HepG2 (cell line): ENCODE results near the gene GRAMD1B. TPM values are rescaled to one million over a fixed set of nuclear protein-coding genes. Genes with fewer than 3 reads are reported as not detected.

Experiments
- ATAC-seq: fragments of 200-7000 bp; cut with Tn5 transposase; 3 replicates; pipeline ENCODE4 v1.9.1; 2020; ENCODE audit warnings: mild to moderate bottlenecking, moderate library complexity
- BruUV-seq: library from RNA; stranded (reverse); fragments of 400-500 nt; replicated peaks from 2 replicates; lab custom pipeline; 2021; lab: Mats Ljungman, UMichigan
- CTCF ChIA-PET: fragments of 300-600 bp; formaldehyde crosslinking; extraction: SDS; loops from one replicate; lab custom pipeline; 2021; ENCODE audit warnings: low total read pairs, inconsistent platforms, low intra/inter-chr PET ratio; lab: Yijun Ruan, JAX
- POLR2A ChIA-PET: fragments of 350-600 bp; sonication (Branson Sonifier 250); formaldehyde crosslinking; loops from one replicate; lab custom pipeline; 2020; ENCODE audit warnings: antibody characterized with exemption, inconsistent platforms; lab: Yijun Ruan, JAX
- DNase-seq: peaks from one replicate; pipeline ENCODE4 v3.0.0-alpha.2; 2015; ENCODE audit warnings: low spot score
- FAIRE-seq: peaks from 3 replicates; lab custom pipeline; 2011; peaks lifted over from hg19 to GRCh38; lab: Jason Lieb, UNC
- H2AFZ ChIP-seq: one replicate; pipeline ENCODE4 v1.6.1; 2011; ENCODE audit warnings: low read length, inconsistent platforms
- H3K27ac ChIP-seq: fragments of 300-600 bp; 3 replicates; pipeline ENCODE4 v1.8.0; 2011; ENCODE audit warnings: mixed run types, mild to moderate bottlenecking, mixed read lengths, low read length, inconsistent platforms; ENCODE audit not compliant: insufficient read depth; ENCODE audit errors: extremely low read length
- H3K27me3 ChIP-seq, 2 experiments: fragments of 200-600 bp in 1 of 2; 2 replicates in 1 of 2; 3 replicates in 1 of 2; pipeline versions ENCODE4 v1.6.0 to v1.8.0; 2011; ENCODE audit warnings: low read length in 2 of 2, mild to moderate bottlenecking in 2 of 2, moderate library complexity in 2 of 2, inconsistent platforms in 1 of 2; ENCODE audit not compliant: insufficient read depth in 2 of 2, control insufficient read depth in 1 of 2
- H3K36me3 ChIP-seq, 2 experiments: fragments of 200-600 bp in 1 of 2; replicated peaks in 1 of 2; 2 replicates in 1 of 2; 3 replicates in 1 of 2; pipeline versions ENCODE4 v1.5.1 to v1.8.0; 2011; ENCODE audit warnings: low read length in 2 of 2, inconsistent platforms in 1 of 2; ENCODE audit not compliant: insufficient read depth in 2 of 2, control insufficient read depth in 1 of 2
- H3K4me1 ChIP-seq: 2 replicates; pipeline ENCODE4 v1.5.1; 2012; ENCODE audit warnings: low read length, inconsistent platforms; ENCODE audit not compliant: insufficient read depth
- H3K4me2 ChIP-seq: 2 replicates; pipeline ENCODE4 v1.6.0; 2011; ENCODE audit warnings: low read depth, low read length, inconsistent platforms
- H3K4me3 ChIP-seq, 3 experiments: fragments of 200-600 bp in 1 of 3; sonication (generic), shearing (Covaris generic) in 1 of 3; replicated peaks in 1 of 3; 2 replicates each; pipeline ENCODE4 v1.5.1; 2011 to 2016; ENCODE audit warnings: low read length in 3 of 3, inconsistent platforms in 2 of 3, low read depth in 2 of 3, mild to moderate bottlenecking in 2 of 3, control low read depth in 1 of 3, mixed read lengths in 1 of 3; ENCODE audit not compliant: insufficient read depth in 1 of 3
- H3K79me2 ChIP-seq: one replicate; pipeline ENCODE4 v1.6.1; 2011; ENCODE audit warnings: low read length, inconsistent platforms; ENCODE audit not compliant: insufficient read depth
- H3K9ac ChIP-seq: 2 replicates; pipeline ENCODE4 v1.6.0; 2011; ENCODE audit warnings: mild to moderate bottlenecking, low read depth, low read length, inconsistent platforms; ENCODE audit not compliant: insufficient read depth
- H3K9me3 ChIP-seq: 2 replicates; pipeline ENCODE4 v1.5.1; 2012; ENCODE audit warnings: mild to moderate bottlenecking, low read length
- H4K20me1 ChIP-seq: 2 replicates; pipeline ENCODE4 v1.6.0; 2011; ENCODE audit warnings: inconsistent platforms, mild to moderate bottlenecking, low read length, moderate library complexity; ENCODE audit not compliant: insufficient read depth
- HNF4G ChIP-seq, 2 experiments: sonication (generic) in 1 of 2; formaldehyde crosslinking in 1 of 2; IDR thresholded peaks; 2 replicates each; pipeline versions ENCODE4 v1.4.0 to v1.6.1; 2011 to 2020; ENCODE audit warnings: borderline replicate concordance in 2 of 2, low read depth in 2 of 2, mild to moderate bottlenecking in 2 of 2, low read length in 1 of 2, missing genetic modification reagents in 1 of 2, moderate library complexity in 1 of 2
- IKZF4 ChIP-seq: sonication (generic); formaldehyde crosslinking; IDR thresholded peaks from 2 replicates; pipeline ENCODE4 v1.5.1; 2020; ENCODE audit warnings: borderline replicate concordance, mild to moderate bottlenecking, low read depth, missing genetic modification reagents; ENCODE audit errors: not compliant biosample characterization
- JUNB ChIP-seq: sonication (generic); formaldehyde crosslinking; IDR thresholded peaks from 2 replicates; pipeline ENCODE4 v1.8.0; 2022; ENCODE audit warnings: missing genetic modification reagents, mild to moderate bottlenecking, borderline replicate concordance
- MXI1 ChIP-seq: IDR thresholded peaks from 3 replicates; pipeline ENCODE4 v1.6.1; 2012; ENCODE audit warnings: low read depth, low read length, inconsistent platforms, borderline replicate concordance
- RCOR2 ChIP-seq: IDR thresholded peaks from 2 replicates; pipeline ENCODE4 v1.6.1; 2016; ENCODE audit warnings: missing biosample characterization, missing genetic modification reagents
- ZNF234 ChIP-seq: sonication (generic); formaldehyde crosslinking; conservative IDR thresholded peaks from 2 replicates; pipeline ENCODE4 v1.5.1; 2020; ENCODE audit warnings: mild to moderate bottlenecking, missing genetic modification reagents
- ZSCAN12 ChIP-seq: sonication (generic); formaldehyde crosslinking; IDR thresholded peaks from 2 replicates; pipeline ENCODE4 v1.9.0; 2021; ENCODE audit warnings: mild to moderate bottlenecking, missing genetic modification reagents
- WGBS: methylation state at CpG from one replicate; pipeline ENCODE4 v1.1.6; 2017; ENCODE audit warnings: low lambda C conversion rate; 5-methylcytosine and 5-hydroxymethylcytosine counted together
- in situ Hi-C: cut with HindIII; loops from 2 replicates; pipeline ENCODE4 v1.10.0; 2017; ENCODE audit warnings: low pct_unique_long_range_greater_than_20kb; ENCODE audit not compliant: extremely low pct_ligation_motif_present
- intact Hi-C: fragments of 100-400 bp; cut with micrococcal nuclease; formaldehyde crosslinking; loops from one replicate; pipeline ENCODE4 v1.10.0; 2022; ENCODE audit not compliant: unreplicated experiment
- polyA plus RNA-seq, 8 experiments: library from polyadenylated mRNA; depleted of rRNA in 3 of 8; stranded (reverse) in 7 of 8; unstranded in 1 of 8; fragments of >200 nt; fragmentation: Illumina TruSeq in 4 of 8; extraction: Trizol in 4 of 8; gene quantifications; 2 replicates each; pipeline versions ENCODE4 v1.2.1 to v1.2.3, GENCODE V29; 2011 to 2016; ENCODE audit warnings: low read depth in 4 of 8, missing spikeins in 1 of 8, mixed read lengths in 1 of 8; ENCODE audit not compliant: insufficient read depth in 1 of 8
- total RNA-seq, 5 experiments: library from RNA; depleted of rRNA; stranded (reverse); fragments of >200 nt; fragmentation: Illumina TruSeq; extraction: Trizol; gene quantifications; 2 replicates each; pipeline ENCODE4 v1.2.3, GENCODE V29; 2016; ENCODE audit warnings: low read depth in 1 of 5
- TF ChIP-seq, protein P1 (sequence below): sonication (generic); formaldehyde crosslinking; IDR thresholded peaks from 2 replicates; pipeline ENCODE4 v1.4.0; 2020; ENCODE audit warnings: missing genetic modification reagents, borderline replicate concordance
- TF ChIP-seq, protein P2 (sequence below): sonication (generic); formaldehyde crosslinking; IDR thresholded peaks from 2 replicates; pipeline ENCODE4 v1.5.1; 2020; ENCODE audit warnings: missing genetic modification reagents, mild to moderate bottlenecking, borderline replicate concordance
- TF ChIP-seq, protein P3 (sequence below): sonication (generic); formaldehyde crosslinking; IDR thresholded peaks from 2 replicates; pipeline ENCODE4 v1.5.0; 2020; ENCODE audit warnings: mild to moderate bottlenecking, missing genetic modification reagents
- TF ChIP-seq, protein P4 (sequence below): sonication (generic); formaldehyde crosslinking; conservative IDR thresholded peaks from 2 replicates; pipeline ENCODE4 v1.8.0; 2022; ENCODE audit warnings: low read depth, missing genetic modification reagents

GRAMD1B gene
- total and polyA plus RNA-seq, 2 of the 13 experiments (the other 11 are each of a cell fraction or from before 2014, with no cell fraction given) = 0.12 TPM; not detected in 1

DNA sequence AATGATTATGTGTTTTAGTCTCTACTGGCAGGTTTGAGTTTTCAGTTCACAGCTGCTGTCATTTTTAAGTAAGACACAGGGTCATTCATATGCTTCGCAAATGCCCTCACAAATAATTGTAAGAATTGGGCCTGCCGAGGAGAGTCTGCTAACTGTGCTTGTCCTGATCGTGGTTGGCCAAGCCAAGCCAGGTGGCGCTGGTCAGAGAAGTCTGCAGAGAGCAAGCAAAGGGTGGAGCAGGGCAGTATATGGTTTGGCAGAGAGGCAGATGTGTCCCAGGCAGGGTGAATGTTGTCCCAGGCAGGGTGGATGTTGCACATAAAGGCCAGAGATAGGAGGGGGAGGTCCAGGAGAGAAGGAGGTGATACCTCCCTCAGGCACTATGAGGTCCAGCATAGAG is 171.7 kb downstream of the GRAMD1B start (continued):
- TF ChIP-seq, protein P1, sequence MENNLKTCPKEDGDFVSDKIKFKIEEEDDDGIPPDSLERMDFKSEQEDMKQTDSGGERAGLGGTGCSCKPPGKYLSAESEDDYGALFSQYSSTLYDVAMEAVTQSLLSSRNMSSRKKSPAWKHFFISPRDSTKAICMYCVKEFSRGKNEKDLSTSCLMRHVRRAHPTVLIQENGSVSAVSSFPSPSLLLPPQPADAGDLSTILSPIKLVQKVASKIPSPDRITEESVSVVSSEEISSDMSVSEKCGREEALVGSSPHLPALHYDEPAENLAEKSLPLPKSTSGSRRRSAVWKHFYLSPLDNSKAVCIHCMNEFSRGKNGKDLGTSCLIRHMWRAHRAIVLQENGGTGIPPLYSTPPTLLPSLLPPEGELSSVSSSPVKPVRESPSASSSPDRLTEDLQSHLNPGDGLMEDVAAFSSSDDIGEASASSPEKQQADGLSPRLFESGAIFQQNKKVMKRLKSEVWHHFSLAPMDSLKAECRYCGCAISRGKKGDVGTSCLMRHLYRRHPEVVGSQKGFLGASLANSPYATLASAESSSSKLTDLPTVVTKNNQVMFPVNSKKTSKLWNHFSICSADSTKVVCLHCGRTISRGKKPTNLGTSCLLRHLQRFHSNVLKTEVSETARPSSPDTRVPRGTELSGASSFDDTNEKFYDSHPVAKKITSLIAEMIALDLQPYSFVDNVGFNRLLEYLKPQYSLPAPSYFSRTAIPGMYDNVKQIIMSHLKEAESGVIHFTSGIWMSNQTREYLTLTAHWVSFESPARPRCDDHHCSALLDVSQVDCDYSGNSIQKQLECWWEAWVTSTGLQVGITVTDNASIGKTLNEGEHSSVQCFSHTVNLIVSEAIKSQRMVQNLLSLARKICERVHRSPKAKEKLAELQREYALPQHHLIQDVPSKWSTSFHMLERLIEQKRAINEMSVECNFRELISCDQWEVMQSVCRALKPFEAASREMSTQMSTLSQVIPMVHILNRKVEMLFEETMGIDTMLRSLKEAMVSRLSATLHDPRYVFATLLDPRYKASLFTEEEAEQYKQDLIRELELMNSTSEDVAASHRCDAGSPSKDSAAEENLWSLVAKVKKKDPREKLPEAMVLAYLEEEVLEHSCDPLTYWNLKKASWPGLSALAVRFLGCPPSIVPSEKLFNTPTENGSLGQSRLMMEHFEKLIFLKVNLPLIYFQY = no peak
- TF ChIP-seq, protein P2, sequence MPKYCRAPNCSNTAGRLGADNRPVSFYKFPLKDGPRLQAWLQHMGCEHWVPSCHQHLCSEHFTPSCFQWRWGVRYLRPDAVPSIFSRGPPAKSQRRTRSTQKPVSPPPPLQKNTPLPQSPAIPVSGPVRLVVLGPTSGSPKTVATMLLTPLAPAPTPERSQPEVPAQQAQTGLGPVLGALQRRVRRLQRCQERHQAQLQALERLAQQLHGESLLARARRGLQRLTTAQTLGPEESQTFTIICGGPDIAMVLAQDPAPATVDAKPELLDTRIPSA = no peak
- TF ChIP-seq ZNF234 (CRISPR knock-in tag) (no peak), HNF4G (IDR thresholded peaks at IDR 0.05; ENCODE audit: borderline replicate concordance, low read depth, low read length) (no peak), HNF4G (CRISPR knock-in tag; IDR thresholded peaks at IDR 0.05; ENCODE audit: borderline replicate concordance, low read depth) (no peak), ZSCAN12 (CRISPR knock-in tag) (no peak)
- TF ChIP-seq, protein P3, sequence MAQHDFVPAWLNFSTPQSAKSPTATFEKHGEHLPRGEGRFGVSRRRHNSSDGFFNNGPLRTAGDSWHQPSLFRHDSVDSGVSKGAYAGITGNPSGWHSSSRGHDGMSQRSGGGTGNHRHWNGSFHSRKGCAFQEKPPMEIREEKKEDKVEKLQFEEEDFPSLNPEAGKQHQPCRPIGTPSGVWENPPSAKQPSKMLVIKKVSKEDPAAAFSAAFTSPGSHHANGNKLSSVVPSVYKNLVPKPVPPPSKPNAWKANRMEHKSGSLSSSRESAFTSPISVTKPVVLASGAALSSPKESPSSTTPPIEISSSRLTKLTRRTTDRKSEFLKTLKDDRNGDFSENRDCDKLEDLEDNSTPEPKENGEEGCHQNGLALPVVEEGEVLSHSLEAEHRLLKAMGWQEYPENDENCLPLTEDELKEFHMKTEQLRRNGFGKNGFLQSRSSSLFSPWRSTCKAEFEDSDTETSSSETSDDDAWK (CRISPR knock-in tag) = no peak

DNA sequence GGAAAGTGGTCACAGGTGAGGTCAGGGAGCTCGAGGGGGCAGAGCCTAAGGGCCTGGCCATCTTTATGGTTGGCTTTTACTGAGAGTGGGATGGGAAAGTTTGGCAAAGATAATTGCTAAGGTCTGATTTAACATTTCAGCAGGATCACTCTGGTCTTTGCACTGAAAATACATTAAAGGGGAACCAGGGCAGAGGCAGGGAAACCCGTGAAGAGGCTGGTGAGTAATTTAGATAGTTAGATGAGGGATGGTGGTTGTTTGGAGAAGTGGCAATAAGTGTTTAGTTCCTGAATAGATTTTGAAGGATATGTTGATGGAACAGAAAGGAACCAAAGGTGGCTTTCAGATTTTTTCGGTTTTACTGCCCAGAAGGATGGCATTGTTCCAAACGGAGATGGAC is 173.6 kb downstream of the GRAMD1B start:
- no peak for FAIRE-seq
- no peak for ATAC-seq
- H3K4me1 ChIP-seq = no peaks in the 10 kb centered on the region
- no peak overlapping the region for H2AFZ ChIP-seq
- H3K27ac ChIP-seq = no peak overlapping the region
- intact Hi-C loops = no loop called here
- H3K9me3 ChIP-seq = no peaks in the 10 kb centered on the region
- H3K4me2 ChIP-seq = no peak overlapping the region
- H3K36me3 ChIP-seq = no peaks in the 10 kb centered on the region
- H3K9ac ChIP-seq = no peak overlapping the region
- POLR2A ChIA-PET = no interaction called here
- H3K4me3 ChIP-seq = no peak overlapping the region
- no peaks in the 10 kb centered on the region for H3K27me3 ChIP-seq
- DNase-seq = no peak
- CTCF ChIA-PET = no interaction called here
- 52% methylated on average over 4 of the region's 4 CpGs for WGBS
- no peaks in the 10 kb centered on the region for H4K20me1 ChIP-seq
- BruUV-seq = no TSS peak
- no peaks in the 10 kb centered on the region for H3K79me2 ChIP-seq
- in situ Hi-C loops = no loop called here
- TF ChIP-seq RCOR2 (CRISPR knock-in tag) (no peak), JUNB (CRISPR knock-in tag) (no peak), IKZF4 (CRISPR knock-in tag) (no peak), MXI1 (no peak)
- TF ChIP-seq, protein P4, sequence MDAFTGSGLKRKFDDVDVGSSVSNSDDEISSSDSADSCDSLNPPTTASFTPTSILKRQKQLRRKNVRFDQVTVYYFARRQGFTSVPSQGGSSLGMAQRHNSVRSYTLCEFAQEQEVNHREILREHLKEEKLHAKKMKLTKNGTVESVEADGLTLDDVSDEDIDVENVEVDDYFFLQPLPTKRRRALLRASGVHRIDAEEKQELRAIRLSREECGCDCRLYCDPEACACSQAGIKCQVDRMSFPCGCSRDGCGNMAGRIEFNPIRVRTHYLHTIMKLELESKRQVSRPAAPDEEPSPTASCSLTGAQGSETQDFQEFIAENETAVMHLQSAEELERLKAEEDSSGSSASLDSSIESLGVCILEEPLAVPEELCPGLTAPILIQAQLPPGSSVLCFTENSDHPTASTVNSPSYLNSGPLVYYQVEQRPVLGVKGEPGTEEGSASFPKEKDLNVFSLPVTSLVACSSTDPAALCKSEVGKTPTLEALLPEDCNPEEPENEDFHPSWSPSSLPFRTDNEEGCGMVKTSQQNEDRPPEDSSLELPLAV (CRISPR knock-in tag) = no peak
